Calu3 (cell line): ENCODE data around the gene SMAD9. TPM values are rescaled to one million over a fixed set of nuclear protein-coding genes. Genes with fewer than 3 reads are reported as not detected.

Experiments used
- BruUV-seq: library from RNA; stranded (reverse); fragments of 400-500 nt; replicated peaks from 2 replicates; lab custom pipeline; 2021; lab: Mats Ljungman, UMichigan
- CTCF ChIA-PET: fragments of 300-600 bp; sonication (Branson Sonifier 250); formaldehyde crosslinking; loops from one replicate; lab custom pipeline; 2022; ENCODE audit warnings: antibody characterized with exemption; lab: Charles Lee
- DNase-seq: peaks from one replicate; pipeline ENCODE4 v3.0.0; 2022
- H3K27ac Mint-ChIP-seq: one replicate; pipeline ENCODE4 v1.8.0; 2022; ENCODE audit warnings: mixed read lengths; ENCODE audit not compliant: unreplicated experiment
- H3K27me3 Mint-ChIP-seq: one replicate; pipeline ENCODE4 v1.8.0; 2022; ENCODE audit warnings: mixed read lengths; ENCODE audit not compliant: unreplicated experiment
- H3K36me3 Mint-ChIP-seq: one replicate; pipeline ENCODE4 v1.8.0; 2022; ENCODE audit warnings: mild to moderate bottlenecking, moderate library complexity, mixed read lengths; ENCODE audit not compliant: insufficient read depth, unreplicated experiment
- H3K4me1 Mint-ChIP-seq: one replicate; pipeline ENCODE4 v1.8.0; 2022; ENCODE audit warnings: mild to moderate bottlenecking, low read depth, mixed read lengths; ENCODE audit not compliant: unreplicated experiment
- H3K4me3 Mint-ChIP-seq: one replicate; pipeline ENCODE4 v1.8.0; 2022; ENCODE audit warnings: mild to moderate bottlenecking, low read depth, moderate library complexity, mixed read lengths; ENCODE audit not compliant: unreplicated experiment
- H3K9me3 Mint-ChIP-seq: one replicate; pipeline ENCODE4 v1.8.0; 2022; ENCODE audit warnings: low read depth, mixed read lengths; ENCODE audit not compliant: unreplicated experiment
- intact Hi-C: fragments of 100-400 bp; cut with micrococcal nuclease; formaldehyde crosslinking; loops from one replicate; pipeline ENCODE4 v1.10.0; 2022; ENCODE audit not compliant: unreplicated experiment
- total RNA-seq: library from RNA; stranded (reverse); gene quantifications from 2 replicates; pipeline ENCODE4 v1.2.3, GENCODE V29; 2022
- TF ChIP-seq, protein P1 (sequence below): fragments of 200-600 bp; IDR thresholded peaks from one replicate; pipeline ENCODE4 v1.8.0; 2022; ENCODE audit warnings: antibody characterized with exemption; ENCODE audit not compliant: unreplicated experiment

The SMAD9 gene
- total RNA-seq, 1 experiment from 2014 or later: 1.8 TPM

DNA sequence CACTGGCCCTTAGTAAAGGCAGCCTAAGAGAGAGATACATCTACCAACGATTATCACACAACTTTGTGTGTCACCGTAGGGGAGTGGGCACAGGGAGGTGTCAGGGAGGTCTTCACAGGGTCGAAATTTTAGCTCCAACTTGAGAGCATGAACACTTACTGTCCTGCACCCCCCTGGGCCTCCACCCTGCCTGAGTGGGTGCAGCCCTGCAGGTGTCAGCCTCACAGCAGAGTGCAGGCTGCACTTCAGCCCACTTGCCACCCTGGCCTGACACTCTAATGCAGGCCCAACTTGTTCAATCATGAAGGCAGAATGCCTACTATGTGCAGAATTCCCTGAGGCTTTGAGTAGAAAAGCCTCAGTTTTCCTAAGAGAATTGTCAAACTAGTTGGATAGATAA lies 4.0 kb upstream of the SMAD9 start:
- Mint-ChIP-seq H3K4me1 (no peaks in the 10 kb centered on the region), H3K27ac (no peak overlapping the region), H3K9me3 (no peaks in the 10 kb centered on the region), H3K4me3 (no peak overlapping the region), H3K36me3 (peaks cover 10% of the 10 kb centered on the region), H3K27me3 (no peaks in the 10 kb centered on the region)
- CTCF ChIA-PET: no interaction called here
- TF ChIP-seq, protein P1, sequence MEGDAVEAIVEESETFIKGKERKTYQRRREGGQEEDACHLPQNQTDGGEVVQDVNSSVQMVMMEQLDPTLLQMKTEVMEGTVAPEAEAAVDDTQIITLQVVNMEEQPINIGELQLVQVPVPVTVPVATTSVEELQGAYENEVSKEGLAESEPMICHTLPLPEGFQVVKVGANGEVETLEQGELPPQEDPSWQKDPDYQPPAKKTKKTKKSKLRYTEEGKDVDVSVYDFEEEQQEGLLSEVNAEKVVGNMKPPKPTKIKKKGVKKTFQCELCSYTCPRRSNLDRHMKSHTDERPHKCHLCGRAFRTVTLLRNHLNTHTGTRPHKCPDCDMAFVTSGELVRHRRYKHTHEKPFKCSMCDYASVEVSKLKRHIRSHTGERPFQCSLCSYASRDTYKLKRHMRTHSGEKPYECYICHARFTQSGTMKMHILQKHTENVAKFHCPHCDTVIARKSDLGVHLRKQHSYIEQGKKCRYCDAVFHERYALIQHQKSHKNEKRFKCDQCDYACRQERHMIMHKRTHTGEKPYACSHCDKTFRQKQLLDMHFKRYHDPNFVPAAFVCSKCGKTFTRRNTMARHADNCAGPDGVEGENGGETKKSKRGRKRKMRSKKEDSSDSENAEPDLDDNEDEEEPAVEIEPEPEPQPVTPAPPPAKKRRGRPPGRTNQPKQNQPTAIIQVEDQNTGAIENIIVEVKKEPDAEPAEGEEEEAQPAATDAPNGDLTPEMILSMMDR: no peak
- DNase-seq: no peak
- no TSS peak for BruUV-seq
- intact Hi-C loops: no loop called here

DNA sequence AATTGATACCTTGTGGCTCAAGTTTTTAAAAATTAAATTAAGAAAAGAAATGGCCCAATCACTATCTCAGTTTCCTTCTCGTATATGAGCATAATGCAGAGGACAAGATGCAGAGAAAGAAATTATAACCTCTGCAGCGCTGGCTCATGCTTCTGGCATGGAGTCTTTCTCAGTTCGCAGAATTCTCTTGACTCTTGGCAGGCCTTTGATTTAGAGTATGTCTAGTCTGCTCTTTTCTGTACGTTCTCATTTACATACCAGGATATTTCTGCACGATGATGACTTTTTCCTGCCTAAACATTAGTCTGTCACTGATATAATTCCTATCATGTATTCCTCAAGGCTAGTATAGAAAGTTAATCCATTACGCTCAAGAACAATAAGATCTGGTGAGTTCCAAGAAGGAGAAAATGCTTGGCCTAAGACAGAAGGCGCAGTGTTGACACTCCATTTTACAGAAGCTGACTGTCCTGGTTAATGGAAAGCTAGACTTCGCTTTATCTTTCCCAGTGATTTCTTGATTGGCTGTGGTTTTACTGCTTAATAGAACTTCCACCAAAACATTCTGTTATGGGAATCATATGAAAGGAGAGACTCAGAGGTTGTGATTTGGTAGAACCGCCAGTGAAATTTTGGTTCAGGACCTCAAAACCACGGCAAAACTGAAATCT lies 1.7 kb upstream of the SMAD9 start:
- Mint-ChIP-seq H3K27me3 (no peaks in the 10 kb centered on the region), H3K9me3 (no peaks in the 10 kb centered on the region), H3K4me1 (no peaks in the 10 kb centered on the region), H3K27ac (no peak overlapping the region), H3K36me3 (peaks cover 11% of the 10 kb centered on the region), H3K4me3 (no peak overlapping the region)
- CTCF ChIA-PET: no interaction called here
- no peak for DNase-seq
- intact Hi-C loops: no loop called here
- TF ChIP-seq, protein P1: no peak
- no TSS peak for BruUV-seq

DNA sequence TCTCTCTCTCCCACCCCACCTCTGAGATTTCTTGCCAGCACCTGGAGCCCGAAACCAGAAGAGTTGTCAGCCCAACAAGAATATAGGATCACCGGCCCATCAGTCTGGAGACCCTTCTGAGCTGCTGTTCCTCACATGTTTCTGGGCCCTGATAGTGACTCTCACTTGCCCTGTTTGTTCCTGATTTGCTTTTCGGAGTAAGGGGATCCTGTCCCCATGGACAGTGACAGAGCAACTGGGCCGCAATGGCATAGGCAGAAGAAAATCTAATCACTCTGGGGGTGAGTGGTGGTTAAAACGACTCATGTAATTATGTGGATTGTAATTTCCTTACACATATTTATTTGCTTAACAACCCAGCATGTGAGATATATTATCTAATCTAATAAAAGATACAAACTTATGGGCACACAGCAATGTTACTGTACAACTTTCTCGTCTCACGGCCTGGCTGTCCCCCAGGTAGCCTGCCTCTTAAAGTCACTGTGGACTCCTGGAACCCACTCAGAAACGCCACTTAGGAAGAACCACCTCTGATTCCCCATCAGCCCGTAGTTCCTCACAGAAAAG lies 663 bp upstream of the SMAD9 start:
- H3K4me1 Mint-ChIP-seq: no peaks in the 10 kb centered on the region
- TF ChIP-seq, protein P1: no peak
- H3K4me3 Mint-ChIP-seq: peak overlapping the region; percentile 49
- H3K9me3 Mint-ChIP-seq: no peaks in the 10 kb centered on the region
- CTCF ChIA-PET: no interaction called here
- DNase-seq: no peak
- H3K27ac Mint-ChIP-seq: no peak overlapping the region
- BruUV-seq: no TSS peak
- intact Hi-C loops: no loop called here
- H3K36me3 Mint-ChIP-seq: peaks cover 11% of the 10 kb centered on the region
- H3K27me3 Mint-ChIP-seq: no peaks in the 10 kb centered on the region

DNA sequence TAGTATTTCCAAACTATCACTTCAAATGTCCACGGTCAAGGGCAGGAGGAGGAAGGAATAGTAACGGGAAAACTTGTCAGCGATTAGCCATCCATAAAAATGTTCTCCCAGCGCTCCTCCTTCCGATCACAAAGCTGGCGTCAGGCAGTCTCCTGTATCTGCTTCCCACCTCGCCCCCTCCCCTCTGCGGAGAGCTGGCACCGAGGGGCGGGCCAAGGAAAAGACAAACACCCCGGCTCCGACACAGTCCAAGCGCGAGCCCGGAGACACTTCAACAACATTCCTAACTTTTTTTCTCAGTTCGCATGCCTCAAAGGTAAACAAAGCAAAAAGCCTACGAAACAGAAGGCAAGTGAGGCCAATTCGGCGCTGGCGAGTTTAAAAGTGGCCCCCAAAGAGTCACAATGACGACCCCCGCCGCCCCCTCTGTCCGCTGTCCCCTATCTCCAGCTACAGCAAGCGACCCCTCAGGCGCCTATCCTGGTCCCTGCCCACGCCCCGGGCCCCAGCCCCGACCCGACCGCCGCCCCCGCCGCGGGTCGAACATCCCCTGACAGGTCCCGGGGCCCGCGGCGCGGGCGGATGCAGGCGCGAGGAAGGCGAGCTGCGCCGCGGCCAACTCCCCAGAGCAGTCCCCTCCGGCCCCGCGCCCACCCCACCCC lies 736 bp downstream of the SMAD9 start:
- no peak overlapping the region for H3K27ac Mint-ChIP-seq

More for the DNA sequence above, 736 bp downstream of the SMAD9 start:
- no peaks in the 10 kb centered on the region for H3K9me3 Mint-ChIP-seq
- no TSS peak for BruUV-seq
- intact Hi-C loops: no loop called here
- H3K27me3 Mint-ChIP-seq: no peaks in the 10 kb centered on the region
- H3K4me3 Mint-ChIP-seq: peak overlapping the region; percentile 70
- TF ChIP-seq, protein P1: no peak
- H3K4me1 Mint-ChIP-seq: no peaks in the 10 kb centered on the region
- DNase-seq: peak; percentile 9
- H3K36me3 Mint-ChIP-seq: peaks cover 11% of the 10 kb centered on the region
- CTCF ChIA-PET: no interaction called here
